IMR-90 (cell line): ENCODE data around the gene PTPN13. TPM values are rescaled to one million over a fixed set of nuclear protein-coding genes. Genes with fewer than 3 reads are reported as not detected.

Experiments used
- ATAC-seq: fragments of 200-7000 bp; cut with Tn5 transposase; 2 replicates; pipeline ENCODE4 v1.9.1; 2020; ENCODE audit warnings: low read depth, mild to moderate bottlenecking, moderate library complexity
- BruUV-seq: library from RNA; stranded (reverse); fragments of 400-500 nt; replicated peaks from 2 replicates; lab custom pipeline; 2021; lab: Mats Ljungman, UMichigan
- CTCF ChIA-PET: fragments of 300-600 bp; formaldehyde crosslinking; extraction: SDS; loops from one replicate; lab custom pipeline; 2021; ENCODE audit warnings: antibody characterized with exemption; lab: Yijun Ruan, JAX
- POLR2A ChIA-PET: fragments of 300-600 bp; sonication (Branson Sonifier 250); formaldehyde crosslinking; loops from one replicate; lab custom pipeline; 2022; ENCODE audit warnings: antibody characterized with exemption; ENCODE audit not compliant: unreplicated experiment; lab: Charles Lee
- DNase-seq: peaks from one replicate; pipeline ENCODE4 v3.0.0; 2013
- H2AFZ ChIP-seq: replicated peaks from 2 replicates; pipeline ENCODE3; 2013; ENCODE audit warnings: low read length, mild to moderate bottlenecking; ENCODE audit not compliant: poor library complexity
- H2AK5ac ChIP-seq: 2 replicates; pipeline ENCODE4 v1.6.1; 2013; ENCODE audit warnings: low read depth, low read length, inconsistent platforms
- H2AK9ac ChIP-seq: replicated peaks from 2 replicates; pipeline ENCODE3; 2013; ENCODE audit warnings: mild to moderate bottlenecking, low read depth, low read length, moderate library complexity; ENCODE audit not compliant: poor library complexity
- H2BK120ac ChIP-seq: 2 replicates; pipeline ENCODE4 v1.6.1; 2013; ENCODE audit warnings: low read depth, low read length, inconsistent platforms
- H2BK15ac ChIP-seq: 3 replicates; pipeline ENCODE4 v1.6.1; 2013; ENCODE audit warnings: low read depth, low read length, inconsistent platforms
- H2BK20ac ChIP-seq: 2 replicates; pipeline ENCODE4 v1.6.1; 2013; ENCODE audit warnings: low read depth, mild to moderate bottlenecking, inconsistent platforms, low read length, moderate library complexity
- H2BK5ac ChIP-seq: 2 replicates; pipeline ENCODE4 v1.6.1; 2013; ENCODE audit warnings: mild to moderate bottlenecking, low read depth, low read length, inconsistent platforms; ENCODE audit not compliant: poor library complexity, severe bottlenecking
- H3K14ac ChIP-seq: replicated peaks from 2 replicates; pipeline ENCODE4 v1.6.1; 2013; ENCODE audit warnings: low read depth, low read length, inconsistent platforms
- H3K18ac ChIP-seq: 2 replicates; pipeline ENCODE4 v1.6.1; 2013; ENCODE audit warnings: low read depth, low read length, control low read depth
- H3K23ac ChIP-seq: 2 replicates; pipeline ENCODE4 v1.6.1; 2013; ENCODE audit warnings: low read depth, low read length, inconsistent platforms
- H3K27ac ChIP-seq: 2 replicates; pipeline ENCODE4 v1.5.1; 2013; ENCODE audit warnings: mild to moderate bottlenecking, control low read depth, low read length; ENCODE audit not compliant: insufficient read depth
- H3K27me3 ChIP-seq: 2 replicates; pipeline ENCODE4 v1.6.1; 2013; ENCODE audit warnings: low read length; ENCODE audit not compliant: control insufficient read depth, insufficient read depth
- H3K36me3 ChIP-seq: 2 replicates; pipeline ENCODE4 v1.6.1; 2013; ENCODE audit warnings: low read length, mixed read lengths; ENCODE audit not compliant: control insufficient read depth, insufficient read depth
- H3K4ac ChIP-seq: 2 replicates; pipeline ENCODE4 v1.6.1; 2013; ENCODE audit warnings: low read depth, low read length, inconsistent platforms
- H3K4me1 ChIP-seq: 2 replicates; pipeline ENCODE4 v1.6.1; 2013; ENCODE audit warnings: low read length, mixed read lengths; ENCODE audit not compliant: control insufficient read depth, insufficient read depth
- H3K4me2 ChIP-seq: 2 replicates; pipeline ENCODE4 v1.6.1; 2013; ENCODE audit warnings: low read depth, mild to moderate bottlenecking, control low read depth, low read length, moderate library complexity
- H3K4me3 ChIP-seq: 2 replicates; pipeline ENCODE4 v1.5.1; 2013; ENCODE audit warnings: low read depth, mild to moderate bottlenecking, control low read depth, low read length, moderate library complexity; ENCODE audit not compliant: insufficient read depth
- H3K56ac ChIP-seq: 2 replicates; pipeline ENCODE4 v1.6.1; 2013; ENCODE audit warnings: low read length, inconsistent platforms; ENCODE audit not compliant: insufficient read depth; ENCODE audit errors: extremely low read depth
- H3K79me1 ChIP-seq, 2 experiments: 2 replicates each; pipeline ENCODE4 v1.6.1; 2013; ENCODE audit warnings: low read length in 2 of 2, inconsistent platforms in 1 of 2, low read depth in 1 of 2
- H3K9ac ChIP-seq: 2 replicates; pipeline ENCODE4 v1.6.1; 2013; ENCODE audit warnings: low read depth, low read length, control low read depth
- H3K9me1 ChIP-seq: 2 replicates; pipeline ENCODE4 v1.6.1; 2013; ENCODE audit warnings: low read length, inconsistent platforms; ENCODE audit not compliant: insufficient read depth
- H3K9me3 ChIP-seq: 2 replicates; pipeline ENCODE4 v1.6.1; 2013; ENCODE audit warnings: low read length; ENCODE audit not compliant: control insufficient read depth, insufficient read depth
- H4K20me1 ChIP-seq: 2 replicates; pipeline ENCODE4 v1.6.1; 2013; ENCODE audit warnings: low read length, inconsistent platforms; ENCODE audit not compliant: insufficient read depth
- H4K5ac ChIP-seq: 2 replicates; pipeline ENCODE4 v1.6.1; 2013; ENCODE audit warnings: mild to moderate bottlenecking, low read depth, low read length, control low read depth
- H4K8ac ChIP-seq, 2 experiments: 2 replicates each; pipeline ENCODE4 v1.6.1; 2013; ENCODE audit warnings: low read depth in 2 of 2, low read length in 2 of 2, control low read depth in 1 of 2, inconsistent platforms in 1 of 2
- H4K91ac ChIP-seq: 2 replicates; pipeline ENCODE4 v1.6.1; 2013; ENCODE audit warnings: low read depth, low read length, inconsistent platforms; ENCODE audit not compliant: insufficient read depth
- BHLHE40 ChIP-seq: fragments of 150-350 bp; IDR thresholded peaks from 2 replicates; pipeline ENCODE4 v1.6.1; 2016; ENCODE audit warnings: mild to moderate bottlenecking, low read depth, low read length
- ELK1 ChIP-seq: fragments of 150-350 bp; IDR thresholded peaks from 2 replicates; pipeline ENCODE4 v1.6.1; 2016; ENCODE audit warnings: low read depth, mild to moderate bottlenecking, low read length, moderate library complexity, borderline replicate concordance
- MAZ ChIP-seq: IDR thresholded peaks from 2 replicates; pipeline ENCODE4 v1.6.1; 2012; ENCODE audit warnings: low read depth, mild to moderate bottlenecking, low read length, improper control_type of control experiment, moderate library complexity, borderline replicate concordance
- NFE2L2 ChIP-seq: fragments of 150-350 bp; IDR thresholded peaks from 2 replicates; pipeline ENCODE4 v1.6.1; 2016; ENCODE audit warnings: low read depth, mild to moderate bottlenecking, low read length
- RFX5 ChIP-seq: IDR thresholded peaks from 2 replicates; pipeline ENCODE4 v1.8.0; 2012; ENCODE audit warnings: low read depth, mild to moderate bottlenecking, low read length, moderate library complexity
- USF2 ChIP-seq: fragments of 150-350 bp; IDR thresholded peaks from 2 replicates; pipeline ENCODE4 v1.6.1; 2017; ENCODE audit warnings: mild to moderate bottlenecking, antibody characterized with exemption, low read length, low read depth
- WGBS, 2 experiments: methylation state at CpG; one replicate each; pipeline versions ENCODE4 v1.1.5 to v1.1.7; 2013; ENCODE audit warnings: missing lambda C conversion rate in 2 of 2; ENCODE audit not compliant: insufficient read length in 1 of 2; ENCODE audit errors: extremely low coverage in 2 of 2; 5-methylcytosine and 5-hydroxymethylcytosine counted together
- dilution Hi-C: fragments of 300-500 bp; cut with HindIII; formaldehyde crosslinking; loops from one replicate; pipeline ENCODE4 v1.14.3; 2018; ENCODE audit warnings: low sequenced_read_pairs; ENCODE audit not compliant: unreplicated experiment
- in situ Hi-C: fragments of 300-500 bp; cut with MboI; formaldehyde crosslinking; loops from 3 replicates; pipeline ENCODE4 v1.14.3; 2019; ENCODE audit warnings: low sequenced_read_pairs, inconsistent platforms, mixed read lengths
- intact Hi-C: fragments of 100-400 bp; cut with micrococcal nuclease; formaldehyde crosslinking; loops from 2 replicates; pipeline ENCODE4 v1.10.0; 2022
- polyA plus RNA-seq, 3 experiments: library from polyadenylated mRNA; depleted of rRNA; stranded (reverse); fragments of >200 nt; gene quantifications; 2 replicates each; pipeline ENCODE4 v1.2.3, GENCODE V29; 2012; ENCODE audit warnings: low replicate concordance in 1 of 3
- total RNA-seq: library from RNA; depleted of rRNA; stranded (reverse); fragments of >200 nt; gene quantifications from 2 replicates; pipeline ENCODE4 v1.2.3, GENCODE V29; 2012

Gene PTPN13
- total and polyA plus RNA-seq, 2 of the 4 experiments (the other 2 are of a cell fraction) = 7.7 to 29.0 TPM

GRCh38 chr4:86835677-86836076, 241.6 kb downstream of the PTPN13 start:
- POLR2A ChIA-PET = no interaction called here
- H3K4me1 ChIP-seq = peaks cover 25% of the 10 kb centered on the region
- H3K4ac ChIP-seq = peak overlapping the region; percentile 97
- H3K36me3 ChIP-seq = no peaks in the 10 kb centered on the region
- no peaks in the 10 kb centered on the region for H3K27me3 ChIP-seq
- peak overlapping the region; percentile 56; the same call in 1 of the 2 replicates for H3K23ac ChIP-seq
- no peaks in the 10 kb centered on the region for H3K9me3 ChIP-seq
- no peak overlapping the region for H3K4me2 ChIP-seq
- no peak for TF ChIP-seq MAZ
- TF ChIP-seq BHLHE40 = no peak
- TF ChIP-seq USF2 = no peak
- no peak for TF ChIP-seq ELK1
- TF ChIP-seq RFX5 = no peak
- TF ChIP-seq NFE2L2 = peak; percentile 78
- no peak overlapping the region for H2AK9ac ChIP-seq
- H4K8ac ChIP-seq = peak overlapping the region in 1 of 2 experiments; percentile 10; a peak in 3 of 4 replicates
- no peak overlapping the region for H3K4me3 ChIP-seq
- H3K79me1 ChIP-seq = no peaks in the 10 kb centered on the region
- CTCF ChIA-PET = no interaction called here
- peak overlapping the region; percentile 65 for H2BK20ac ChIP-seq
- H3K27ac ChIP-seq = peak overlapping the region; percentile 60; the same call in 1 of the 2 replicates
- peaks cover 17% of the 10 kb centered on the region for H3K9me1 ChIP-seq
- H4K91ac ChIP-seq = peak overlapping the region; percentile 72; the same call in 1 of the 2 replicates
- H3K9ac ChIP-seq = no peak overlapping the region
- BruUV-seq = no TSS peak
- DNase-seq (no peak), ATAC-seq (no peak)
- peak overlapping the region; percentile 67 for H2BK120ac ChIP-seq
- H2AK5ac ChIP-seq = peak overlapping the region; percentile 2; the same call in 1 of the 2 replicates
- dilution Hi-C loops (no loop called here), intact Hi-C loops (no loop called here), in situ Hi-C loops (no loop called here)
- H2BK15ac ChIP-seq = peak overlapping the region; percentile 45; the same call in 2 of the 3 replicates
- H4K5ac ChIP-seq = peak overlapping the region; percentile 76; the same call in 1 of the 2 replicates
- no CpG with 5 or more reads among the region's 3 CpGs for whole genome bisulfite sequencing, 2 experiments
- peak overlapping the region; percentile 3 for H3K14ac ChIP-seq
- H4K20me1 ChIP-seq = no peaks in the 10 kb centered on the region
- peak overlapping the region; percentile 96 for H3K18ac ChIP-seq
- no peak overlapping the region for H2AFZ ChIP-seq
- H2BK5ac ChIP-seq = peak overlapping the region; percentile 11
- H3K56ac ChIP-seq = no peak overlapping the region
